Fibroblast of lung (primary cell): ENCODE results near the gene ADCY2. TPM values are rescaled to one million over a fixed set of nuclear protein-coding genes. Genes with fewer than 3 reads are reported as not detected.
A peak's percentile ranks its signal among the peaks of the same experiment; 100 is the strongest.

Experiments
- DNase-seq, 2 donors: peaks; one replicate each; pipeline versions ENCODE4 v3.0.0 to v3.0.0-alpha.2; 2010; ENCODE audit warnings: low read depth in 2 of 2
- H2AFZ ChIP-seq: 2 replicates; pipeline ENCODE4 v1.5.1; 2012; ENCODE audit warnings: low read length, control low read depth, inconsistent platforms
- H3K27ac ChIP-seq: 2 replicates; pipeline ENCODE4 v1.5.1; 2011; ENCODE audit warnings: low read length, control low read depth; ENCODE audit not compliant: insufficient read depth
- H3K27me3 ChIP-seq: 2 replicates; pipeline ENCODE4 v1.5.1; 2011; ENCODE audit warnings: mild to moderate bottlenecking, low read length; ENCODE audit not compliant: control insufficient read depth, insufficient read depth
- H3K36me3 ChIP-seq: 2 replicates; pipeline ENCODE4 v1.5.1; 2011; ENCODE audit warnings: low read length; ENCODE audit not compliant: control insufficient read depth, insufficient read depth
- H3K4me1 ChIP-seq: 2 replicates; pipeline ENCODE4 v1.5.1; 2011; ENCODE audit warnings: low read length; ENCODE audit not compliant: control insufficient read depth, insufficient read depth; ENCODE audit errors: extremely low read depth
- H3K4me2 ChIP-seq: 2 replicates; pipeline ENCODE4 v1.5.1; 2011; ENCODE audit warnings: low read length, control low read depth; ENCODE audit not compliant: insufficient read depth; ENCODE audit errors: extremely low read depth
- H3K4me3 ChIP-seq, 4 experiments: fragments of 200-600 bp in 1 of 4; sonication (generic) in 1 of 4; replicated peaks in 1 of 4; 2 replicates each; pipeline ENCODE4 v1.5.1; 2011 to 2016; ENCODE audit warnings: low read length in 4 of 4, low read depth in 3 of 4, mild to moderate bottlenecking in 3 of 4, control low read depth in 2 of 4, inconsistent platforms in 1 of 4, mixed read lengths in 1 of 4; ENCODE audit not compliant: insufficient read depth in 1 of 4; ENCODE audit errors: control extremely low read depth in 1 of 4
- H3K79me2 ChIP-seq: 2 replicates; pipeline ENCODE4 v1.5.1; 2012; ENCODE audit warnings: mild to moderate bottlenecking, low read length, inconsistent platforms; ENCODE audit not compliant: control insufficient read depth, insufficient read depth
- H3K9ac ChIP-seq: 2 replicates; pipeline ENCODE4 v1.5.1; 2011; ENCODE audit warnings: mild to moderate bottlenecking, low read length, control low read depth; ENCODE audit not compliant: insufficient read depth
- H3K9me3 ChIP-seq: 2 replicates; pipeline ENCODE4 v1.5.1; 2012; ENCODE audit warnings: low read depth, low read length; ENCODE audit not compliant: control insufficient read depth, insufficient read depth
- H4K20me1 ChIP-seq: 2 replicates; pipeline ENCODE4 v1.5.1; 2011; ENCODE audit warnings: low read length; ENCODE audit not compliant: control insufficient read depth, insufficient read depth; ENCODE audit errors: extremely low read depth
- CTCF ChIP-seq, 2 donors: IDR thresholded peaks in 1 of 2; conservative IDR thresholded peaks in 1 of 2; 1 replicate in 1 of 2; 2 replicates in 1 of 2; pipeline ENCODE4 v1.5.1; 2011 to 2012; ENCODE audit warnings: low read length in 2 of 2, control low read depth in 1 of 2, inconsistent platforms in 1 of 2, low read depth in 1 of 2, mild to moderate bottlenecking in 1 of 2
- EZH2 ChIP-seq: IDR thresholded peaks from 2 replicates; pipeline ENCODE4 v1.5.1; 2012; ENCODE audit warnings: low read length, control low read depth, mild to moderate bottlenecking; ENCODE audit errors: missing control alignments
- polyA plus RNA-seq, 2 donors: library from polyadenylated mRNA; depleted of rRNA in 1 of 2; stranded (reverse) in 1 of 2; unstranded in 1 of 2; fragments of >200 nt; gene quantifications; 2 replicates each; pipeline ENCODE4 v1.2.1, GENCODE V29; 2011 to 2012; ENCODE audit warnings: missing spikeins in 1 of 2
- total RNA-seq: library from RNA; depleted of rRNA; stranded (reverse); fragments of >200 nt; gene quantifications from 2 replicates; pipeline ENCODE4 v1.2.1, GENCODE V29; 2014

The ADCY2 gene
- total and polyA plus RNA-seq, 2 donors (not counting 1 experiment from before 2014, with no cell fraction given), result under 0.01 to 0.05 TPM

- Histone ChIP-seq H3K27me3 (no peaks in the 10 kb centered on the region), H3K4me1 (no peaks in the 10 kb centered on the region), H3K4me3 (no peak overlapping the region), H3K36me3 (no peaks in the 10 kb centered on the region), H3K79me2 (no peaks in the 10 kb centered on the region), H3K9ac (no peak overlapping the region), H3K27ac (no peak overlapping the region), H3K4me2 (no peak overlapping the region), H4K20me1 (no peaks in the 10 kb centered on the region), H3K9me3 (no peaks in the 10 kb centered on the region), H2AFZ (no peak overlapping the region)
- peak in 1 of 2 donors; percentile 76 for DNase-seq
- TF ChIP-seq EZH2 (no peak), CTCF (conservative IDR thresholded peaks at IDR 0.05 in 1 of 2, IDR thresholded peaks at IDR 0.05 in 1 of 2; ENCODE audit: low read depth in 1 of 2, low read length in 2 of 2) (no peak)
These were observed 318.2 kb downstream of the ADCY2 start for GRCh38 chr5:7714119-7714518.

- Histone ChIP-seq H3K9me3 (no peaks in the 10 kb centered on the region), H3K4me2 (no peak overlapping the region), H2AFZ (no peak overlapping the region), H3K27ac (no peak overlapping the region), H3K79me2 (no peaks in the 10 kb centered on the region), H3K36me3 (no peaks in the 10 kb centered on the region), H4K20me1 (no peaks in the 10 kb centered on the region), H3K9ac (no peak overlapping the region), H3K27me3 (no peaks in the 10 kb centered on the region), H3K4me1 (no peaks in the 10 kb centered on the region), H3K4me3 (no peak overlapping the region)
- peak in 1 of 2 donors; percentile 3 for DNase-seq
- no peak for TF ChIP-seq CTCF (conservative IDR thresholded peaks at IDR 0.05 in 1 of 2, IDR thresholded peaks at IDR 0.05 in 1 of 2; ENCODE audit: low read depth in 1 of 2, low read length in 2 of 2)
- TF ChIP-seq EZH2, result no peak
These were observed 318.8 kb downstream of the ADCY2 start for GRCh38 chr5:7714697-7715096.

GRCh38 chr5:7717691-7718090, 321.8 kb downstream of the ADCY2 start:
- TF ChIP-seq CTCF (conservative IDR thresholded peaks at IDR 0.05 in 1 of 2, IDR thresholded peaks at IDR 0.05 in 1 of 2; ENCODE audit: low read depth in 1 of 2, low read length in 2 of 2) (no peak), EZH2 (no peak)
- Histone ChIP-seq H3K4me3 (no peak overlapping the region), H3K9me3 (no peaks in the 10 kb centered on the region), H3K9ac (no peak overlapping the region), H3K36me3 (no peaks in the 10 kb centered on the region), H3K27ac (no peak overlapping the region), H3K4me2 (no peak overlapping the region), H2AFZ (no peak overlapping the region), H3K79me2 (no peaks in the 10 kb centered on the region), H4K20me1 (no peaks in the 10 kb centered on the region), H3K4me1 (no peaks in the 10 kb centered on the region), H3K27me3 (no peaks in the 10 kb centered on the region)
- peak in 1 of 2 donors; percentile 33 for DNase-seq
